ENCODE measurements around the gene SPTSSA. TPM values are rescaled to one million over a fixed set of nuclear protein-coding genes. Genes with fewer than 3 reads are reported as not detected.

SPTSSA gene
- polyA plus RNA-seq, 1 donor from 2014 or later: 15.1 TPM

Other genes with a start within 250 kb of the SPTSSA start
- gene EAPP, start 77.5 kb upstream of the SPTSSA start, polyA plus RNA-seq: 107 TPM
- 122 TPM for gene SNX6, start 167.9 kb upstream of the SPTSSA start, polyA plus RNA-seq